Stimulated activated CD4-positive, alpha-beta T cell treated with anti-CD3 and anti-CD28 coated beads, Interleukin-1b, Interleukin-23, amount 100 ng/mL, for 4 hours (primary cell): ENCODE data around the gene TANGO2.

Experiments used
- DNase-seq, 2 donors: peaks; one replicate each; pipeline ENCODE4 v3.0.0-alpha.2; 2020; ENCODE audit warnings: low read depth in 2 of 2

TANGO2 gene

GRCh38 chr22:20085651-20086050, 64.7 kb downstream of the TANGO2 start:
- DNase-seq = no peak

GRCh38 chr22:20086101-20086599, 65.2 kb downstream of the TANGO2 start:
- no peak for DNase-seq

GRCh38 chr22:20086763-20087162, 65.9 kb downstream of the TANGO2 start:
- DNase-seq = no peak

GRCh38 chr22:20087319-20088262, 66.7 kb downstream of the TANGO2 start:
- DNase-seq = no peak

- no peak for DNase-seq
Measured at GRCh38 chr22:20088263-20088648, 67.3 kb downstream of the TANGO2 start.

GRCh38 chr22:20089226-20089976, 68.5 kb downstream of the TANGO2 start:
- DNase-seq = no peak

GRCh38 chr22:20089977-20090729, 69.2 kb downstream of the TANGO2 start:
- DNase-seq = no peak

GRCh38 chr22:20090730-20091240, 69.9 kb downstream of the TANGO2 start:
- DNase-seq = no peak

- no peak for DNase-seq
Measured at GRCh38 chr22:20091690-20092476, 71.0 kb downstream of the TANGO2 start.

GRCh38 chr22:20092477-20092854, 71.6 kb downstream of the TANGO2 start:
- DNase-seq = no peak

GRCh38 chr22:20093418-20094196, 72.7 kb downstream of the TANGO2 start:
- DNase-seq = no peak

- no peak for DNase-seq
Measured at GRCh38 chr22:20094197-20094807, 73.4 kb downstream of the TANGO2 start.

- DNase-seq = peak in 1 of 2 donors; percentile 34
Measured at GRCh38 chr22:20095521-20095920, 74.6 kb downstream of the TANGO2 start.

- no peak for DNase-seq
Measured at GRCh38 chr22:20096574-20097420, 75.9 kb downstream of the TANGO2 start.

- DNase-seq = no peak
Measured at GRCh38 chr22:20099099-20099711, 78.3 kb downstream of the TANGO2 start.

GRCh38 chr22:20101638-20102037, 80.7 kb downstream of the TANGO2 start:
- DNase-seq = no peak

- DNase-seq = no peak
Measured at GRCh38 chr22:20102203-20102780, 81.4 kb downstream of the TANGO2 start.
